ENCODE measurements around the gene CXXC5. TPM values are rescaled to one million over a fixed set of nuclear protein-coding genes. Genes with fewer than 3 reads are reported as not detected.

CXXC5 gene
- total and polyA plus RNA-seq, 2 of the 4 experiments (the other 2 are of a cell fraction) = 24.9 to 35.7 TPM

GRCh38 chr5:139660923-139661814 is 13.0 kb downstream of the CXXC5 start (continued):
- TF ChIP-seq RAD21 (IDR thresholded peaks at IDR 0.05; ENCODE audit: low read length) = peak; percentile 25; the same call in 1 of the 2 replicates
- peak; percentile 45; the same call in 1 of the 2 replicates for TF ChIP-seq CEBPB (IDR thresholded peaks at IDR 0.05; ENCODE audit: low read depth, low read length)
- no peak for TF ChIP-seq RFX5 (IDR thresholded peaks at IDR 0.05; ENCODE audit: low read depth, low read length)
- TF ChIP-seq POLR2A (IDR thresholded peaks at IDR 0.05; ENCODE audit: low read depth, low read length) = no peak
- no peak for TF ChIP-seq CTCF (conservative IDR thresholded peaks at IDR 0.05; ENCODE audit: low read depth, low read length)
- peak; percentile 45; the same call in 1 of the 2 replicates for TF ChIP-seq NFE2L2 (IDR thresholded peaks at IDR 0.05; ENCODE audit: low read depth, low read length)

Measured in IMR-90 (cell line).